ENCODE results near the gene METAP1D.

Gene METAP1D

GRCh38 chr2:172083628-172084394 is 84.1 kb downstream of the METAP1D start:
- Mint-ChIP-seq H3K27ac (peak overlapping the region; percentile 91), H3K27me3 (peaks cover 86 to 91% of the 10 kb centered on the region in 2 donors), H3K4me1 (peaks cover 36 to 66% of the 10 kb centered on the region in 2 donors), H3K36me3 (peaks cover 15 to 29% of the 10 kb centered on the region in 2 donors), H3K4me3 (peak overlapping the region; percentile 78 to 88), H3K9me3 (peaks cover 7 to 8% of the 10 kb centered on the region in 2 donors)
- DNase-seq = no peak
- ATAC-seq (replicated peaks) = no peak

GRCh38 chr2:172084395-172084644 is 84.6 kb downstream of the METAP1D start:
- Mint-ChIP-seq H3K9me3 (peaks cover 8 to 9% of the 10 kb centered on the region in 2 donors), H3K27me3 (peaks cover 85 to 86% of the 10 kb centered on the region in 2 donors), H3K36me3 (peaks cover 12 to 25% of the 10 kb centered on the region in 2 donors), H3K4me3 (peak overlapping the region; percentile 78 to 88), H3K4me1 (peaks cover 36 to 66% of the 10 kb centered on the region in 2 donors), H3K27ac (peak overlapping the region; percentile 91)
- ATAC-seq (replicated peaks) = peak; percentile 5 to 14
- DNase-seq = no peak

GRCh38 chr2:172084645-172085459 is 85.1 kb downstream of the METAP1D start:
- Mint-ChIP-seq H3K4me3 (peak overlapping the region; percentile 78 to 88), H3K27ac (peak overlapping the region; percentile 91), H3K4me1 (peaks cover 36 to 64% of the 10 kb centered on the region in 2 donors), H3K27me3 (peaks cover 83 to 85% of the 10 kb centered on the region in 2 donors), H3K9me3 (peaks cover 8 to 9% of the 10 kb centered on the region in 2 donors), H3K36me3 (peaks cover 12 to 20% of the 10 kb centered on the region in 2 donors)
- ATAC-seq (replicated peaks) (peak; percentile 70 to 71), DNase-seq (no peak)

- no peak for ATAC-seq (replicated peaks)
- peaks cover 4 to 9% of the 10 kb centered on the region in 2 donors for H3K9me3 Mint-ChIP-seq
These were observed 85.9 kb downstream of the METAP1D start, which contains the start of gene DLX1 for GRCh38 chr2:172085460-172086159. Gene DLX1, plus strand, starts transcription at chr2:172085507. Its CDS starts 171 bp downstream, at chr2:172085678.

GRCh38 chr2:172086241-172087206 is 86.8 kb downstream of the METAP1D start:
- H3K27me3 Mint-ChIP-seq = peaks cover 78 to 83% of the 10 kb centered on the region in 2 donors
- H3K27ac Mint-ChIP-seq = peak overlapping the region; percentile 92
- H3K36me3 Mint-ChIP-seq = peaks cover 10 to 15% of the 10 kb centered on the region in 2 donors
- H3K4me1 Mint-ChIP-seq = peaks cover 31 to 53% of the 10 kb centered on the region in 2 donors
- H3K4me3 Mint-ChIP-seq = peak overlapping the region; percentile 61 to 88
- peaks cover 4 to 9% of the 10 kb centered on the region in 2 donors for H3K9me3 Mint-ChIP-seq
- DNase-seq (no peak), ATAC-seq (replicated peaks) (no peak)

More at GRCh38 chr2:172085460-172086159, 85.9 kb downstream of the METAP1D start, which contains the start of gene DLX1:
- peak within 1 kb of the TSS; percentile 91 for H3K27ac Mint-ChIP-seq
- H3K27me3 Mint-ChIP-seq = peaks cover 83 to 85% of the 10 kb centered on the region in 2 donors
- H3K4me3 Mint-ChIP-seq = peak within 1 kb of the TSS; percentile 78 to 88
- no peak for DNase-seq
- H3K36me3 Mint-ChIP-seq = peaks cover 12 to 15% of the 10 kb centered on the region in 2 donors
- peaks cover 33 to 57% of the 10 kb centered on the region in 2 donors for H3K4me1 Mint-ChIP-seq

- H3K27ac Mint-ChIP-seq = peak overlapping the region; percentile 92
- no peak for DNase-seq
- H3K36me3 Mint-ChIP-seq = peaks cover 10 to 15% of the 10 kb centered on the region in 2 donors
- H3K27me3 Mint-ChIP-seq = peaks cover 82 to 86% of the 10 kb centered on the region in 2 donors
- H3K4me3 Mint-ChIP-seq = peak overlapping the region; percentile 51 to 66
- ATAC-seq (replicated peaks) = no peak
- H3K4me1 Mint-ChIP-seq = peaks cover 31 to 53% of the 10 kb centered on the region in 2 donors
- peaks cover 4 to 9% of the 10 kb centered on the region in 2 donors for H3K9me3 Mint-ChIP-seq
These were observed 87.5 kb downstream of the METAP1D start for GRCh38 chr2:172087207-172087779.

- H3K9me3 Mint-ChIP-seq = peaks cover 4 to 9% of the 10 kb centered on the region in 2 donors
- peak overlapping the region; percentile 92 for H3K27ac Mint-ChIP-seq
- H3K27me3 Mint-ChIP-seq = peaks cover 86% of the 10 kb centered on the region in 2 donors
- ATAC-seq (replicated peaks) (no peak), DNase-seq (no peak)
- peaks cover 10 to 15% of the 10 kb centered on the region in 2 donors for H3K36me3 Mint-ChIP-seq
- H3K4me3 Mint-ChIP-seq = peak overlapping the region; percentile 51 to 66
- H3K4me1 Mint-ChIP-seq = peaks cover 31 to 53% of the 10 kb centered on the region in 2 donors
These were observed 88.1 kb downstream of the METAP1D start for GRCh38 chr2:172087780-172088244.

- Mint-ChIP-seq H3K27me3 (peaks cover 86 to 88% of the 10 kb centered on the region in 2 donors), H3K36me3 (peaks cover 10 to 19% of the 10 kb centered on the region in 2 donors), H3K4me3 (peak overlapping the region; percentile 25 to 66), H3K4me1 (peaks cover 29 to 53% of the 10 kb centered on the region in 2 donors), H3K9me3 (peaks cover 4 to 9% of the 10 kb centered on the region in 2 donors), H3K27ac (peak overlapping the region; percentile 92)
- ATAC-seq (replicated peaks) = no peak
- DNase-seq = no peak
These were observed 88.7 kb downstream of the METAP1D start for GRCh38 chr2:172088245-172089004.

- H3K9me3 Mint-ChIP-seq = peaks cover 4 to 9% of the 10 kb centered on the region in 2 donors
- no peak for ATAC-seq (replicated peaks)
These were observed 89.3 kb downstream of the METAP1D start for GRCh38 chr2:172089005-172089504.

GRCh38 chr2:172089633-172090032 is 89.9 kb downstream of the METAP1D start:
- DNase-seq (no peak), ATAC-seq (replicated peaks) (no peak)
- H3K4me1 Mint-ChIP-seq = peaks cover 20 to 41% of the 10 kb centered on the region in 2 donors
- H3K9me3 Mint-ChIP-seq = peaks cover 4 to 9% of the 10 kb centered on the region in 2 donors
- no peak overlapping the region for H3K4me3 Mint-ChIP-seq
- peak overlapping the region; percentile 51 for H3K27ac Mint-ChIP-seq
- H3K27me3 Mint-ChIP-seq = peaks cover 76 to 86% of the 10 kb centered on the region in 2 donors
- H3K36me3 Mint-ChIP-seq = peaks cover 10 to 19% of the 10 kb centered on the region in 2 donors

More at GRCh38 chr2:172089005-172089504, 89.3 kb downstream of the METAP1D start:
- no peak overlapping the region for H3K4me3 Mint-ChIP-seq
- peaks cover 82 to 86% of the 10 kb centered on the region in 2 donors for H3K27me3 Mint-ChIP-seq
- no peak for DNase-seq
- peaks cover 25 to 47% of the 10 kb centered on the region in 2 donors for H3K4me1 Mint-ChIP-seq
- no peak overlapping the region for H3K27ac Mint-ChIP-seq
- peaks cover 10 to 19% of the 10 kb centered on the region in 2 donors for H3K36me3 Mint-ChIP-seq

GRCh38 chr2:172090044-172090961 is 90.5 kb downstream of the METAP1D start:
- peak overlapping the region in 1 of 2 donors; percentile 13 for H3K4me3 Mint-ChIP-seq

More at GRCh38 chr2:172090044-172090961, 90.5 kb downstream of the METAP1D start:
- Mint-ChIP-seq H3K27me3 (peaks cover 72 to 84% of the 10 kb centered on the region in 2 donors), H3K4me1 (peaks cover 15 to 39% of the 10 kb centered on the region in 2 donors), H3K36me3 (peaks cover 10 to 19% of the 10 kb centered on the region in 2 donors), H3K27ac (no peak overlapping the region), H3K9me3 (peaks cover 4 to 9% of the 10 kb centered on the region in 2 donors)
- DNase-seq (no peak), ATAC-seq (replicated peaks) (no peak)
